Measurements from ENCODE around the gene STAG3. TPM values are rescaled to one million over a fixed set of nuclear protein-coding genes. Genes with fewer than 3 reads are reported as not detected.
A peak's percentile ranks its signal among the peaks of the same experiment; 100 is the strongest.

The STAG3 gene
- total RNA-seq, 4 donors from 2014 or later: 4.2 to 8.2 (median 6.5) TPM

GRCh38 chr7:100198266-100198665, 20.5 kb downstream of the STAG3 start:
- H3K4me1 ChIP-seq: no peaks in the 10 kb centered on the region
- DNase-seq (ENCODE audit: low spot score in 2 of 2): no peak
- H3K9me3 ChIP-seq: no peaks in the 10 kb centered on the region
- H3K36me3 ChIP-seq: peaks cover 0 to 15% (median 0%) of the 10 kb centered on the region in 3 donors
- no peak for TF ChIP-seq CTCF (IDR thresholded peaks at IDR 0.05)
- H3K27ac ChIP-seq: peak overlapping the region in 1 of 4 donors; percentile 61
- no peak overlapping the region for H3K4me3 ChIP-seq
- H3K27me3 ChIP-seq: no peaks in the 10 kb centered on the region
- 34 to 60% methylated on average over 10 of the region's 10 CpGs for WGBS, 2 donors

DNA sequence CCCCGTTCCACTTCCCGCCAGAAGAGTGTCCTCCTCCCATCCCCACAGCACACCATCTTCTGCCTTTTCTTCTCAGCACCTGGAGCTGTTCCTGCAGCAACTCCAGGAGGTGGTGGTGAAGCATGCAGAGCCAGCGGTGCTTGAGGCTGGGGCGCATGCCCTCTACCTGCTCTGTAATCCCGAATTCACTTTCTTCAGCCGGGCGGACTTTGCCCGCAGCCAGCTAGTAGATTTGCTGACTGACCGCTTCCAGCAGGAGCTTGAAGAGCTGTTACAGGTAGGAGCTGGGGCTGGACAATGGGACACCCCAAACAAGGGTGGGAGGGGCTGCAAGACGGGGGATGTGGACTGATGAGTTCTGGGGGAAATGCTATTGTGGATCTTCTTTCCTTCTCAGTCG, 23.0 kb downstream of the STAG3 start:
- TF ChIP-seq POLR2A (IDR thresholded peaks at IDR 0.05) (no peak), CTCF (IDR thresholded peaks at IDR 0.05) (no peak), EP300 (IDR thresholded peaks at IDR 0.05) (no peak)
- DNase-seq (ENCODE audit: low spot score in 2 of 2): no peak
- Histone ChIP-seq H3K4me1 (no peaks in the 10 kb centered on the region), H3K27me3 (no peaks in the 10 kb centered on the region), H3K9me3 (no peaks in the 10 kb centered on the region), H3K36me3 (peaks cover 0 to 15% (median 0%) of the 10 kb centered on the region in 3 donors), H3K27ac (no peak overlapping the region), H3K4me3 (no peak overlapping the region)
- 81 to 89% methylated on average over 11 of the region's 11 CpGs for WGBS, 2 donors

DNA sequence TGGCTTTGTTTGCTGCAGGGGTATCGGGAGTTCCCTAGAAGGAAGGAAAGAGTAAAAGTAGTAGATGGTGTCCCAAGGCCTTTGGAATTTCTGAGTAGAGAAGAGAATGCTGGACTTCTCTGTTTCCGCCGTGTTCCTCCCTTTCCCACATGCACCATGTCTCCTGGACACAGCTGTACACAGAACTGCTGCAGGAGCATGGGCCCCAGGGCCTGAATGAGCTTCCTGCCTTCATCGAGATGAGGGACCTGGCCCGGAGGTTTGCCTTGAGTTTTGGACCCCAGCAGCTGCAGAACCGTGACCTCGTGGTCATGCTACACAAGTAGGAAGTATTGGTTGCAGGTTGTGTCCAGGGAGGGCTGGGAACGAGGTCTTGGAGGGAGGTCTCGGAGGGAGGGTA, 26.7 kb downstream of the STAG3 start:
- H3K27me3 ChIP-seq: no peaks in the 10 kb centered on the region
- no peak overlapping the region for H3K4me3 ChIP-seq
- TF ChIP-seq CTCF (IDR thresholded peaks at IDR 0.05): no peak
- TF ChIP-seq POLR2A (IDR thresholded peaks at IDR 0.05): no peak
- TF ChIP-seq EP300 (IDR thresholded peaks at IDR 0.05): no peak
- no peaks in the 10 kb centered on the region for H3K9me3 ChIP-seq
- H3K27ac ChIP-seq: no peak overlapping the region
- H3K36me3 ChIP-seq: peaks cover 0 to 15% (median 0%) of the 10 kb centered on the region in 3 donors
- DNase-seq (ENCODE audit: low spot score in 2 of 2): no peak
- WGBS, 2 donors: 80 to 84% methylated on average over 9 of the region's 9 CpGs
- H3K4me1 ChIP-seq: no peaks in the 10 kb centered on the region

- 51 to 59% methylated on average over 6 of the region's 6 CpGs for WGBS, 2 donors
- H3K36me3 ChIP-seq: no peaks in the 10 kb centered on the region
- no peak overlapping the region for H3K4me3 ChIP-seq
- no peaks in the 10 kb centered on the region for H3K27me3 ChIP-seq
- H3K9me3 ChIP-seq: no peaks in the 10 kb centered on the region
- DNase-seq (ENCODE audit: low spot score in 2 of 2): no peak
- H3K4me1 ChIP-seq: no peaks in the 10 kb centered on the region
- no peak for TF ChIP-seq CTCF (IDR thresholded peaks at IDR 0.05)
- TF ChIP-seq EP300 (IDR thresholded peaks at IDR 0.05): no peak
- no peak for TF ChIP-seq POLR2A (IDR thresholded peaks at IDR 0.05)
- no peak overlapping the region for H3K27ac ChIP-seq
Observed at GRCh38 chr7:100208911-100209408, 31.2 kb downstream of the STAG3 start.

GRCh38 chr7:100209493-100209892, 31.8 kb downstream of the STAG3 start:
- H3K27me3 ChIP-seq: no peaks in the 10 kb centered on the region
- H3K27ac ChIP-seq: no peak overlapping the region
- no peak for TF ChIP-seq EP300 (IDR thresholded peaks at IDR 0.05)
- no peak for TF ChIP-seq POLR2A (IDR thresholded peaks at IDR 0.05)
- no peak for TF ChIP-seq CTCF (IDR thresholded peaks at IDR 0.05)
- no peaks in the 10 kb centered on the region for H3K36me3 ChIP-seq
- no peak overlapping the region for H3K4me3 ChIP-seq
- H3K4me1 ChIP-seq: no peaks in the 10 kb centered on the region
- H3K9me3 ChIP-seq: no peaks in the 10 kb centered on the region
- 74 to 75% methylated on average over 6 of the region's 6 CpGs for WGBS, 2 donors
- no peak for DNase-seq (ENCODE audit: low spot score in 2 of 2)
